SK-N-SH (cell line): ENCODE measurements around the gene TWNK. TPM values are rescaled to one million over a fixed set of nuclear protein-coding genes. Genes with fewer than 3 reads are reported as not detected.

Experiments
- CTCF ChIA-PET: fragments of 300-600, 350-600 bp; formaldehyde crosslinking; extraction: SDS; loops from one replicate; lab custom pipeline; 2021; lab: Yijun Ruan, JAX
- POLR2A ChIA-PET: fragments of 350-600 bp; sonication (Branson Sonifier 250); formaldehyde crosslinking; extraction: SDS; loops from one replicate; lab custom pipeline; 2020; ENCODE audit warnings: antibody characterized with exemption, inconsistent platforms; lab: Yijun Ruan, JAX
- DNase-seq: peaks from one replicate; pipeline ENCODE4 v3.0.0; 2012
- H2AFZ ChIP-seq: fragments of 200-600 bp; sonication (generic); 2 replicates; pipeline ENCODE4 v1.8.1; 2016; ENCODE audit warnings: antibody characterized with exemption, mild to moderate bottlenecking, low read depth
- H3F3A ChIP-seq: fragments of 200-600 bp; sonication (generic); replicated peaks from 2 replicates; pipeline ENCODE3; 2016; ENCODE audit warnings: antibody characterized with exemption, mild to moderate bottlenecking; ENCODE audit not compliant: insufficient read depth
- H3K27ac ChIP-seq, 2 experiments: fragments of 200-500 bp in 1 of 2; fragments of 200-600 bp in 1 of 2; sonication (Bioruptor generic) in 1 of 2; sonication (generic), shearing (Covaris generic) in 1 of 2; 2 replicates each; pipeline versions ENCODE4 v1.5.1 to v1.6.1; 2014 to 2016; ENCODE audit warnings: low read depth in 2 of 2, inconsistent platforms in 1 of 2, low read length in 1 of 2, mild to moderate bottlenecking in 1 of 2, mixed read lengths in 1 of 2
- H3K27me3 ChIP-seq: fragments of 200-600 bp; sonication (generic), shearing (Covaris generic); 2 replicates; pipeline ENCODE4 v1.6.1; 2016; ENCODE audit warnings: mixed run types; ENCODE audit not compliant: insufficient read depth
- H3K36me3 ChIP-seq, 2 experiments: fragments of 200-500 bp in 1 of 2; fragments of 200-600 bp in 1 of 2; sonication (Bioruptor generic) in 1 of 2; sonication (generic) in 1 of 2; replicated peaks in 1 of 2; 2 replicates each; pipeline versions ENCODE3 to v1.5.1; 2014 to 2016; ENCODE audit warnings: low read length in 1 of 2, mild to moderate bottlenecking in 1 of 2; ENCODE audit not compliant: insufficient read depth in 2 of 2, control insufficient read depth in 1 of 2
- H3K4me1 ChIP-seq, 2 experiments: fragments of 200-500 bp in 1 of 2; fragments of 200-600 bp in 1 of 2; sonication (Bioruptor generic) in 1 of 2; sonication (generic), shearing (Covaris generic) in 1 of 2; 2 replicates each; pipeline versions ENCODE4 v1.5.1 to v1.6.1; 2014 to 2016; ENCODE audit warnings: low read depth in 1 of 2, low read length in 1 of 2, mixed run types in 1 of 2; ENCODE audit not compliant: insufficient read depth in 2 of 2, control insufficient read depth in 1 of 2
- H3K4me2 ChIP-seq: fragments of 200-600 bp; sonication (generic), shearing (Covaris generic); 2 replicates; pipeline ENCODE4 v1.6.1; 2017; ENCODE audit warnings: mixed run types
- H3K4me3 ChIP-seq, 2 experiments: fragments of 200-500 bp in 1 of 2; fragments of 200-600 bp in 1 of 2; sonication (Bioruptor generic) in 1 of 2; sonication (generic), shearing (Covaris generic) in 1 of 2; 2 replicates each; pipeline versions ENCODE4 v1.5.1 to v1.8.1; 2014 to 2016; ENCODE audit warnings: low read depth in 2 of 2, inconsistent platforms in 1 of 2, low read length in 1 of 2, mild to moderate bottlenecking in 1 of 2, mixed read lengths in 1 of 2, moderate library complexity in 1 of 2
- H3K79me2 ChIP-seq: fragments of 200-600 bp; sonication (generic); 2 replicates; pipeline ENCODE4 v1.8.1; 2017; ENCODE audit warnings: mild to moderate bottlenecking; ENCODE audit not compliant: insufficient read depth
- H3K9ac ChIP-seq: fragments of 200-600 bp; sonication (generic); 2 replicates; pipeline ENCODE4 v1.6.1; 2017; ENCODE audit warnings: mixed run types
- H3K9me2 ChIP-seq: fragments of 200-600 bp; sonication (generic); 2 replicates; pipeline ENCODE4 v1.6.1; 2017; ENCODE audit warnings: mixed run types
- H3K9me3 ChIP-seq: fragments of 200-600 bp; sonication (generic); 2 replicates; pipeline ENCODE4 v1.6.1; 2017; ENCODE audit warnings: mixed run types, mild to moderate bottlenecking, moderate library complexity
- H4K20me1 ChIP-seq: fragments of 200-600 bp; sonication (generic); 2 replicates; pipeline ENCODE4 v1.6.1; 2017; ENCODE audit warnings: mild to moderate bottlenecking, mixed run types; ENCODE audit not compliant: insufficient read depth
- CTCF ChIP-seq: fragments of 200-600 bp; sonication (generic); IDR thresholded peaks from 2 replicates; pipeline ENCODE4 v1.6.1; 2017; ENCODE audit warnings: antibody characterized with exemption, mild to moderate bottlenecking, moderate library complexity
- EP300 ChIP-seq, 2 experiments: IDR thresholded peaks; 2 replicates each; pipeline versions ENCODE4 v1.4.0 to v1.6.1; 2012; ENCODE audit warnings: borderline replicate concordance in 1 of 2, low read depth in 1 of 2, low read length in 1 of 2
- EZH2phosphoT487 ChIP-seq: fragments of 200-600 bp; sonication (generic); IDR thresholded peaks from 2 replicates; pipeline ENCODE4 v1.6.1; 2017; ENCODE audit warnings: low read depth, mixed run types, mild to moderate bottlenecking, antibody characterized with exemption, moderate library complexity, borderline replicate concordance
- GABPA ChIP-seq: IDR thresholded peaks from 2 replicates; pipeline ENCODE4 v1.4.0; 2012; ENCODE audit warnings: low read depth, mild to moderate bottlenecking
- GATA2 ChIP-seq: sonication (generic); formaldehyde crosslinking; IDR thresholded peaks from 2 replicates; pipeline ENCODE4 v1.5.0; 2020; ENCODE audit warnings: mild to moderate bottlenecking, missing genetic modification reagents
- IRF3 ChIP-seq: fragments of 150-350 bp; IDR thresholded peaks from 2 replicates; pipeline ENCODE4 v1.6.1; 2016; ENCODE audit warnings: mild to moderate bottlenecking, low read depth, low read length
- MAX ChIP-seq: IDR thresholded peaks from 2 replicates; pipeline ENCODE4 v1.4.0; 2012; ENCODE audit warnings: low read depth
- MXI1 ChIP-seq: IDR thresholded peaks from 2 replicates; pipeline ENCODE4 v1.6.1; 2012; ENCODE audit warnings: mild to moderate bottlenecking, low read depth, low read length, improper control_type of control experiment
- NRF1 ChIP-seq: IDR thresholded peaks from 2 replicates; pipeline ENCODE4 v1.6.1; 2012; ENCODE audit warnings: low read depth, mild to moderate bottlenecking, low read length
- PBX3 ChIP-seq: IDR thresholded peaks from 2 replicates; pipeline ENCODE4; 2012
- POLR2AphosphoS5 ChIP-seq: IDR thresholded peaks from 2 replicates; pipeline ENCODE4 v1.6.1; 2012; ENCODE audit warnings: low read depth, low read length
- RAD21 ChIP-seq: IDR thresholded peaks from 2 replicates; pipeline ENCODE4 v1.6.1; 2012; ENCODE audit warnings: mild to moderate bottlenecking, low read length
- RXRA ChIP-seq: IDR thresholded peaks from 2 replicates; pipeline ENCODE4 v1.4.0; 2012; ENCODE audit warnings: low read depth, mild to moderate bottlenecking, borderline replicate concordance
- SIN3A ChIP-seq: IDR thresholded peaks from 2 replicates; pipeline ENCODE4 v1.6.1; 2012; ENCODE audit warnings: low read depth, mild to moderate bottlenecking, low read length, moderate library complexity, borderline replicate concordance
- SMC3 ChIP-seq: IDR thresholded peaks from 2 replicates; pipeline ENCODE4 v1.6.1; 2012; ENCODE audit warnings: low read depth, low read length, improper control_type of control experiment
- TCF12 ChIP-seq: IDR thresholded peaks from 2 replicates; pipeline ENCODE4 v1.4.0; 2012
- TEAD4 ChIP-seq: IDR thresholded peaks from 2 replicates; pipeline ENCODE4 v1.4.0; 2012; ENCODE audit warnings: mild to moderate bottlenecking, borderline replicate concordance; ENCODE audit not compliant: insufficient read depth
- USF2 ChIP-seq: fragments of 150-350 bp; IDR thresholded peaks from 2 replicates; pipeline ENCODE4 v1.6.1; 2017; ENCODE audit warnings: antibody characterized with exemption, low read length, low read depth, borderline replicate concordance
- YY1 ChIP-seq: IDR thresholded peaks from 2 replicates; pipeline ENCODE4 v1.4.0; 2012; ENCODE audit warnings: low read depth, mild to moderate bottlenecking
- WGBS: methylation state at CpG from one replicate; pipeline ENCODE4 v1.1.6; 2017; ENCODE audit warnings: low lambda C conversion rate; 5-methylcytosine and 5-hydroxymethylcytosine counted together
- polyA plus RNA-seq, 3 experiments: library from polyadenylated mRNA; depleted of rRNA; stranded (reverse); fragments of >200 nt; gene quantifications; 2 replicates each; pipeline ENCODE4 v1.2.3, GENCODE V29; 2012
- TF ChIP-seq, protein P1 (sequence below): IDR thresholded peaks from 2 replicates; pipeline ENCODE4 v1.4.0; 2012; ENCODE audit warnings: low read depth, borderline replicate concordance

TWNK gene
- polyA plus RNA-seq, 1 of the 3 experiments (the other 2 are of a cell fraction) = 16.4 TPM

DNA sequence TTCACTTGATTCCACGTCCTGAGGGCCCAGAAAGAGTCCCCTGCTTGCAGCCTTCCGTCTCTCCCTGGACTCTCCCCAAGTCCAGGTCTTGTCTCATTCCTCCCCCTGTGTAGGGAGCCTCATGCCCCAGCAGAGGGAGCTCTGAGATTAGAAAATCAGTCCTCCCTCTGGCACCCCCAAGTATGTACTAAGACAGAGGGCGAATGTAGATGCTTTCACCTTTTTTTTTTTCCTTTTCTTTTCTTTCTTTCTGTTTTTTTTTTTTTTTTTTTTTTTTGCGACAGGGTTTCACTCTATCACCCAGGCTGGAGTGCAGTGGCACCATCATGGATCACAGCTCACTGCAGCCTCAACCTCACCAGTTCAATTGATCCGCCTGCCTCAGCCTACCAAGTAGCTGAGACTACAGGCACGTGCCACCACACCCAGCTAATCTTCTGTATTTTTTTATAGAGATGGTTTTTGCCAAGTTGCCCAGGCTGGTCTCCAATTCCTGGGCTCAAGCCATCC is 54.0 kb downstream of the TWNK start:
- peaks cover 23 to 35% of the 10 kb centered on the region in 2 experiments for H3K36me3 ChIP-seq
- no peak for TF ChIP-seq IRF3
- TF ChIP-seq, protein P1, sequence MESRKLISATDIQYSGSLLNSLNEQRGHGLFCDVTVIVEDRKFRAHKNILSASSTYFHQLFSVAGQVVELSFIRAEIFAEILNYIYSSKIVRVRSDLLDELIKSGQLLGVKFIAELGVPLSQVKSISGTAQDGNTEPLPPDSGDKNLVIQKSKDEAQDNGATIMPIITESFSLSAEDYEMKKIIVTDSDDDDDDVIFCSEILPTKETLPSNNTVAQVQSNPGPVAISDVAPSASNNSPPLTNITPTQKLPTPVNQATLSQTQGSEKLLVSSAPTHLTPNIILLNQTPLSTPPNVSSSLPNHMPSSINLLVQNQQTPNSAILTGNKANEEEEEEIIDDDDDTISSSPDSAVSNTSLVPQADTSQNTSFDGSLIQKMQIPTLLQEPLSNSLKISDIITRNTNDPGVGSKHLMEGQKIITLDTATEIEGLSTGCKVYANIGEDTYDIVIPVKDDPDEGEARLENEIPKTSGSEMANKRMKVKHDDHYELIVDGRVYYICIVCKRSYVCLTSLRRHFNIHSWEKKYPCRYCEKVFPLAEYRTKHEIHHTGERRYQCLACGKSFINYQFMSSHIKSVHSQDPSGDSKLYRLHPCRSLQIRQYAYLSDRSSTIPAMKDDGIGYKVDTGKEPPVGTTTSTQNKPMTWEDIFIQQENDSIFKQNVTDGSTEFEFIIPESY = no peak
- TF ChIP-seq NRF1 = no peak
- no peak for TF ChIP-seq RXRA
- TF ChIP-seq TCF12 = no peak
- no peak for TF ChIP-seq TEAD4
- TF ChIP-seq GATA2 = no peak
- TF ChIP-seq EP300 (IDR thresholded peaks at IDR 0.05; ENCODE audit: borderline replicate concordance in 1 of 2, low read depth in 1 of 2, low read length in 1 of 2) = no peak
- peak; percentile 76 for TF ChIP-seq SMC3
- TF ChIP-seq GABPA = no peak
- TF ChIP-seq MAX = no peak
- 0 out of 2 replicates have a peak, but pooled peaks have one; percentile 57 for TF ChIP-seq SIN3A
- TF ChIP-seq MXI1 = no peak
- TF ChIP-seq CTCF = peak; percentile 86
- TF ChIP-seq PBX3 = no peak
- TF ChIP-seq RAD21 = peak; percentile 89
- 0 out of 2 replicates have a peak, but pooled peaks have one; percentile 11 for TF ChIP-seq POLR2AphosphoS5
- TF ChIP-seq EZH2phosphoT487 = no peak
- no peak for TF ChIP-seq YY1
- no peak for TF ChIP-seq USF2
- TF ChIP-seq, all 33 proteins: peak for 5
- H3F3A ChIP-seq = peaks cover 48% of the 10 kb centered on the region
- DNase-seq = peak; percentile 83
- no peaks in the 10 kb centered on the region for H3K9me2 ChIP-seq
- no peak overlapping the region for H3K9ac ChIP-seq
- 0 out of 2 replicates have a peak overlapping the region, but pooled peaks have one; percentile 92 for H3K4me2 ChIP-seq
- H2AFZ ChIP-seq = no peak overlapping the region
- CTCF ChIA-PET = interaction anchor here (0.6 to 9.5 kb wide), 18 partner anchors 10 to 417 kb away, joined by 3 to 98 read pairs (median 6); partner anchors contain the start of genes KAZALD1, PDZD7 and SFXN3
- 0 out of 2 replicates have a peak, but pooled peaks cover 7% of the 10 kb centered on the region for H4K20me1 ChIP-seq
- peaks cover 10 to 18% of the 10 kb centered on the region in 2 experiments for H3K4me1 ChIP-seq
- peaks cover 13% of the 10 kb centered on the region for H3K79me2 ChIP-seq
- H3K27ac ChIP-seq = peak overlapping the region in 1 of 2 experiments; percentile 91; a peak in 1 of 4 replicates
- POLR2A ChIA-PET = interaction anchor here (0.6 to 0.9 kb wide), 3 partner anchors 9 to 41 kb away, joined by 3 read pairs; partner anchors contain the start of gene LZTS2
- no peaks in the 10 kb centered on the region for H3K27me3 ChIP-seq
- no peak overlapping the region; a peak in 1 of 4 replicates for H3K4me3 ChIP-seq
- WGBS = 33% methylated on average over 6 of the region's 6 CpGs
- H3K9me3 ChIP-seq = no peaks in the 10 kb centered on the region
